SU-DHL-6 (cell line): ENCODE measurements around the gene ABCA13.

ENCODE experiments used
- H2AFZ ChIP-seq: fragments of 200-600 bp; sonication (generic); 2 replicates; pipeline ENCODE4 v1.6.1; 2014; ENCODE audit warnings: low read depth, mild to moderate bottlenecking, moderate library complexity, mixed read lengths, antibody characterized with exemption, low read length; ENCODE audit not compliant: severe bottlenecking
- H3F3A ChIP-seq: fragments of 200-600 bp; shearing (Covaris generic); 2 replicates; pipeline ENCODE4 v1.6.0; 2016; ENCODE audit warnings: antibody characterized with exemption, mild to moderate bottlenecking; ENCODE audit not compliant: insufficient read depth
- H3K27ac ChIP-seq: fragments of 200-600 bp; sonication (generic); 2 replicates; pipeline ENCODE4 v1.5.1; 2016; ENCODE audit warnings: low read depth, mild to moderate bottlenecking, low read length, moderate library complexity, mixed read lengths
- H3K27me3 ChIP-seq: fragments of 200-600 bp; sonication (generic), shearing (Covaris generic); 2 replicates; pipeline ENCODE4 v1.6.0; 2014; ENCODE audit warnings: mild to moderate bottlenecking, low read length
- H3K36me3 ChIP-seq: fragments of 200-600 bp; sonication (generic); 2 replicates; pipeline ENCODE4 v1.6.1; 2014; ENCODE audit warnings: mild to moderate bottlenecking, low read length, mixed read lengths
- H3K4me2 ChIP-seq: fragments of 300-600, 200-600 bp; shearing (Covaris generic), sonication (generic); 2 replicates; pipeline ENCODE4 v1.6.0; 2014; ENCODE audit warnings: low read length, low read depth, mild to moderate bottlenecking; ENCODE audit not compliant: poor library complexity, severe bottlenecking
- H3K4me3 ChIP-seq: fragments of 200-600 bp; sonication (generic); 2 replicates; pipeline ENCODE4 v1.5.1; 2014; ENCODE audit warnings: antibody characterized with exemption, low read length, mild to moderate bottlenecking, mixed read lengths; ENCODE audit not compliant: insufficient read depth, poor library complexity, severe bottlenecking
- H3K79me2 ChIP-seq: fragments of 200-600 bp; sonication (generic); 2 replicates; pipeline ENCODE4 v1.6.1; 2014; ENCODE audit warnings: mild to moderate bottlenecking, low read length, moderate library complexity; ENCODE audit not compliant: insufficient read depth
- H3K9ac ChIP-seq: fragments of 200-600 bp; sonication (generic); 2 replicates; pipeline ENCODE4 v1.7.0; 2014; ENCODE audit warnings: mild to moderate bottlenecking, low read length
- H3K9me2 ChIP-seq: fragments of 200-600 bp; sonication (generic); replicated peaks from 2 replicates; pipeline ENCODE4 v1.6.1; 2014; ENCODE audit warnings: low read length; ENCODE audit not compliant: insufficient read depth
- H3K9me3 ChIP-seq: fragments of 200-600 bp; sonication (generic); 2 replicates; pipeline ENCODE4 v1.6.1; 2014; ENCODE audit warnings: low read length, mixed read lengths; ENCODE audit not compliant: insufficient read depth
- H4K20me1 ChIP-seq: fragments of 200-600 bp; sonication (generic); 2 replicates; pipeline ENCODE4 v1.6.1; 2014; ENCODE audit warnings: low read depth, mild to moderate bottlenecking, antibody characterized with exemption, low read length, moderate library complexity, mixed read lengths
- CTCF ChIP-seq: fragments of 200-600 bp; sonication (generic); IDR thresholded peaks from one replicate; pipeline ENCODE4 v1.5.1; 2017; ENCODE audit warnings: antibody characterized with exemption, mild to moderate bottlenecking, low read length, moderate library complexity; ENCODE audit not compliant: insufficient read depth, poor library complexity, severe bottlenecking
- EZH2phosphoT487 ChIP-seq: fragments of 200-600 bp; sonication (generic), shearing (Covaris generic); conservative IDR thresholded peaks from 2 replicates; pipeline ENCODE4 v1.6.1; 2018; ENCODE audit warnings: mild to moderate bottlenecking, antibody characterized with exemption, low read length, moderate library complexity, mixed read lengths

Gene ABCA13

GRCh38 chr7:48528646-48529045 is 357.4 kb downstream of the ABCA13 start:
- no peaks in the 10 kb centered on the region for H3K27me3 ChIP-seq
- H3K4me3 ChIP-seq, result no peak overlapping the region
- H4K20me1 ChIP-seq, result no peaks in the 10 kb centered on the region
- no peaks in the 10 kb centered on the region for H3K9me3 ChIP-seq
- H3K9ac ChIP-seq, result no peak overlapping the region
- no peaks in the 10 kb centered on the region for H3F3A ChIP-seq
- no peaks in the 10 kb centered on the region for H3K36me3 ChIP-seq
- TF ChIP-seq EZH2phosphoT487 (no peak), CTCF (no peak)
- H3K9me2 ChIP-seq, result no peaks in the 10 kb centered on the region
- H3K4me2 ChIP-seq, result no peak overlapping the region
- H3K27ac ChIP-seq, result no peak overlapping the region
- no peaks in the 10 kb centered on the region for H3K79me2 ChIP-seq
- no peak overlapping the region for H2AFZ ChIP-seq

- Histone ChIP-seq H2AFZ (no peak overlapping the region), H3K27ac (no peak overlapping the region)
- TF ChIP-seq CTCF (no peak), EZH2phosphoT487 (no peak)
Measured at GRCh38 chr7:48537561-48537960, 366.3 kb downstream of the ABCA13 start.

GRCh38 chr7:48540746-48541145 is 369.5 kb downstream of the ABCA13 start:
- Histone ChIP-seq H3F3A (no peaks in the 10 kb centered on the region), H3K9ac (no peak overlapping the region), H3K27ac (no peak overlapping the region), H3K27me3 (no peaks in the 10 kb centered on the region), H3K9me2 (no peaks in the 10 kb centered on the region), H3K4me2 (no peak overlapping the region), H2AFZ (no peak overlapping the region), H3K79me2 (no peaks in the 10 kb centered on the region), H4K20me1 (no peaks in the 10 kb centered on the region), H3K4me3 (no peak overlapping the region), H3K36me3 (no peaks in the 10 kb centered on the region; the same call in 1 of the 2 replicates), H3K9me3 (peaks cover 5% of the 10 kb centered on the region; the same call in 1 of the 2 replicates)
- TF ChIP-seq EZH2phosphoT487 (no peak), CTCF (no peak)

More at GRCh38 chr7:48537561-48537960, 366.3 kb downstream of the ABCA13 start:
- Histone ChIP-seq H3K9ac (no peak overlapping the region), H3K27me3 (no peaks in the 10 kb centered on the region), H3K9me3 (peaks cover 5% of the 10 kb centered on the region; the same call in 1 of the 2 replicates), H3K9me2 (no peaks in the 10 kb centered on the region), H3K4me3 (no peak overlapping the region), H3K79me2 (no peaks in the 10 kb centered on the region), H3K4me2 (no peak overlapping the region), H3K36me3 (no peaks in the 10 kb centered on the region; the same call in 1 of the 2 replicates), H4K20me1 (no peaks in the 10 kb centered on the region), H3F3A (no peaks in the 10 kb centered on the region)
